Measurements from ENCODE around the gene FNDC1.

DNA sequence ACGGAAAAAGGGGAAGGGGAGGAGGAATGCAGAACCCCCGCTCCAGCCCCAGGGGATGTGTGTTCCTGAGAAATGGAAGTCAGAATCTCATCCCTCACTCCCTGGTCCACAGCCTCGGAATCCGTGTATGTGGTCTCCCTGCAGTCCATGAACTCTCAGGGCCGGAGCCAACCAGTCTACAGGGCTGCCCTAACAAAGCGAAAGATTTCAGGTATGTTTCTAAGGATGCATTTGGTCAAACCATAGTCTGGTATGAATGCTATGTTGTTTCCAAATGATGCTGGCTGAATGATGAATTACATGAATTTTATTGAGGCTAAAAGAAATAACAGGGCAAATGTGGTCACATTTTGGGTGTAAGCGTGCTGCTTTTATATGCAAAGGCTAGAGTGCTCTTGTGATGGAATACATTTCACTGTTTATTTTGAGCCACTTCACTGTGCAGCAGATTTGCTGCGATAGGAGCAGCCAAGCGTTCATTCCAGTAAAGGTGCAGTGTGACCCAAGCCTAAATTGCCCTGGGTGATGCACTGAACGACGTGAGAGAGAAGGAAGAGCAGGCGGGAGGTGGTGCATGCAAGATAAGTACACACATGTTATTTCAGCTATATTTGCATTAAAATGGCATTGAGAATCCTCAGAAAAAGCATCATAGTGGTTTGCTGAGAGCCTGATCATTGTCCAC, 52.4 kb downstream of the FNDC1 start:
- no peak for TF ChIP-seq TAF1 (IDR thresholded peaks at IDR 0.05; ENCODE audit: low read depth, low read length)
- no peak for TF ChIP-seq POLR2AphosphoS5 (IDR thresholded peaks at IDR 0.05; ENCODE audit: low read depth, low read length)
- TF ChIP-seq POLR2A (IDR thresholded peaks at IDR 0.05; ENCODE audit: low read depth, low read length), result no peak
- no peak for TF ChIP-seq POU2F2 (IDR thresholded peaks at IDR 0.05; ENCODE audit: low read depth, low read length)
- no peak for TF ChIP-seq SPI1 (IDR thresholded peaks at IDR 0.05; ENCODE audit: low read depth, low read length)

Measured in GM12891 (cell line).